Activated CD8-positive, alpha-beta T cell treated with anti-CD3 and anti-CD28 coated beads for 36 hours (primary cell): ENCODE results near the gene RHBDF2. TPM values are rescaled to one million over a fixed set of nuclear protein-coding genes. Genes with fewer than 3 reads are reported as not detected.
"Not testable (repeated sequence)": the region's sequence is repeated elsewhere in the genome, so short reads cannot be mapped to it uniquely, and the experiment has no call there.

ENCODE experiments used
- ATAC-seq: fragments of 200-7000 bp; cut with Tn5 transposase; one replicate; pipeline ENCODE4 v1.10.0; 2021; ENCODE audit warnings: mild to moderate bottlenecking, moderate library complexity
- CTCF ChIA-PET: fragments of 350-600 bp; sonication (Branson Sonifier 250); formaldehyde crosslinking; loops from one replicate; lab custom pipeline; 2021; ENCODE audit warnings: antibody characterized with exemption; lab: Charles Lee
- POLR2A ChIA-PET: fragments of 350-600 bp; sonication (Branson Sonifier 250); formaldehyde crosslinking; loops from one replicate; lab custom pipeline; 2021; ENCODE audit warnings: antibody characterized with exemption; lab: Charles Lee
- DNase-seq: peaks from one replicate; pipeline ENCODE4 v3.0.0-alpha.2; 2020
- H3K27ac Mint-ChIP-seq: one replicate; pipeline ENCODE4 v1.8.0; 2021; ENCODE audit warnings: mild to moderate bottlenecking, mixed read lengths
- H3K27me3 Mint-ChIP-seq: one replicate; pipeline ENCODE4 v1.8.0; 2021; ENCODE audit warnings: mixed read lengths
- H3K36me3 Mint-ChIP-seq: one replicate; pipeline ENCODE4 v1.8.0; 2021; ENCODE audit warnings: low read depth, mixed read lengths
- H3K4me1 Mint-ChIP-seq: one replicate; pipeline ENCODE4 v1.8.0; 2021; ENCODE audit warnings: low read depth, mixed read lengths
- H3K4me3 Mint-ChIP-seq: one replicate; pipeline ENCODE4 v1.8.0; 2021; ENCODE audit warnings: mild to moderate bottlenecking, moderate library complexity, mixed read lengths
- H3K9me3 Mint-ChIP-seq: one replicate; pipeline ENCODE4 v1.8.0; 2021; ENCODE audit warnings: mixed read lengths
- intact Hi-C: fragments of 100-400 bp; cut with micrococcal nuclease; formaldehyde crosslinking; loops from one replicate; pipeline ENCODE4 v1.10.0; 2022
- total RNA-seq, 2 experiments: library from RNA; stranded (reverse); gene quantifications; one replicate each; pipeline ENCODE4 v1.2.3, GENCODE V29; 2021
- TF ChIP-seq, protein P1 (sequence below): fragments of 200-600 bp; IDR thresholded peaks from one replicate; pipeline ENCODE4 v1.8.0; 2022; ENCODE audit warnings: antibody characterized with exemption, mild to moderate bottlenecking

Gene RHBDF2
- total RNA-seq, 2 experiments from 2014 or later = 19.9 to 20.4 TPM

DNA sequence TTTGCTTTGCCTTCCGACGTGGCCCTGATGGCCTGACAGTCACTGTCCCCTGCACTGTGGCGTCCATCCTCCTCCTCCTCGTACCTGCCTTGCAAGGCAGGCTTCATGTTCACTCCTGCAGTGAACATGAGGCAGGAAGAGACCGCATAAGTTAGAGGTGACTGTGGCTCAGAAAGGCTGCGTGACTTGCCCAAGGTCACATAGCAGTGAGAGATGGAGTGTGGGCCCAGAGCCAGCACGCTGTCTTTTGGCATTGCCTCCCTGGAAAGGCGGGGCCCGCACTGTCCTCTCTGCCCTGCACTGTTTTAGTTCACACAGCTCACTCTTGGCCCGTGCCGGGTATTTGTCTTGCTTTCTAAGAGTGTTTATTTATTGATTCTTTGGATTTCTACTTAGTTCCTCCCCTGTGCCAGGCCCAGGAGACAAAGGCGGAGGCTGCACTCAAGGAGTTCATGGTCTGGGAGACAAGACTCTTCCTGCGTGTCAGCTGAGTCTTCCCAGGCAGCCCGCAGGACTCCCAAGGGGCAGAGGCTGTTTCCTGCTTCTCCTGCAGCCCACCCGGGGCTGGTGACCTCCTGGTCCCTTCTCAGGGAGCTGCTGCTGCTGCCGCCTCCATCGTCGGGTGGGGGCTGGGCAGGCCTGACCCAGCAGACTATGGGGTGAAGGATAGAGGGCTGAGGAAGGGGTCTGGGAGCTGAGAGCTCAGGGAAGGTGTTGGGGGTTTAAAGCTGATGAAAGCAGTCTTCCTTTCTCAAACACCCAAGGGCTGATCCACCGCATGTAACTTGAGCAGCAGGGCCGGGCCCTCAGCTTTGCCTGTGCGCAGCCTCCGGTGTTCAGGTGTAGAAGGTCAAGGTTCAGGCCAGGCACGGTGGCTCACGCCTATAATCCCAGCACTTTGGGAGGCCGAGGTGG lies 23.6 kb upstream of the RHBDF2 start:
- no peak overlapping the region for H3K27ac Mint-ChIP-seq
- no peaks in the 10 kb centered on the region for H3K27me3 Mint-ChIP-seq
- intact Hi-C loops = loop anchor here (5.0 kb wide), 1 partner anchor 32 kb away; no protein-coding TSS in a partner anchor
- peaks cover 26% of the 10 kb centered on the region for H3K4me1 Mint-ChIP-seq
- POLR2A ChIA-PET = interaction anchor here (0.6 to 2.5 kb wide), 4 partner anchors 33 to 212 kb away, joined by 4 to 8 read pairs (median 5); partner anchors contain the start of gene SRSF2
- CTCF ChIA-PET = interaction anchor here (0.6 to 6.7 kb wide), 13 partner anchors 11 to 140 kb away, joined by 3 to 104 read pairs (median 14); partner anchors contain the start of genes RHBDF2 and SPHK1
- no peak overlapping the region for H3K4me3 Mint-ChIP-seq
- H3K9me3 Mint-ChIP-seq = no peaks in the 10 kb centered on the region
- no peak for DNase-seq
- no peaks in the 10 kb centered on the region for H3K36me3 Mint-ChIP-seq
- TF ChIP-seq, protein P1, sequence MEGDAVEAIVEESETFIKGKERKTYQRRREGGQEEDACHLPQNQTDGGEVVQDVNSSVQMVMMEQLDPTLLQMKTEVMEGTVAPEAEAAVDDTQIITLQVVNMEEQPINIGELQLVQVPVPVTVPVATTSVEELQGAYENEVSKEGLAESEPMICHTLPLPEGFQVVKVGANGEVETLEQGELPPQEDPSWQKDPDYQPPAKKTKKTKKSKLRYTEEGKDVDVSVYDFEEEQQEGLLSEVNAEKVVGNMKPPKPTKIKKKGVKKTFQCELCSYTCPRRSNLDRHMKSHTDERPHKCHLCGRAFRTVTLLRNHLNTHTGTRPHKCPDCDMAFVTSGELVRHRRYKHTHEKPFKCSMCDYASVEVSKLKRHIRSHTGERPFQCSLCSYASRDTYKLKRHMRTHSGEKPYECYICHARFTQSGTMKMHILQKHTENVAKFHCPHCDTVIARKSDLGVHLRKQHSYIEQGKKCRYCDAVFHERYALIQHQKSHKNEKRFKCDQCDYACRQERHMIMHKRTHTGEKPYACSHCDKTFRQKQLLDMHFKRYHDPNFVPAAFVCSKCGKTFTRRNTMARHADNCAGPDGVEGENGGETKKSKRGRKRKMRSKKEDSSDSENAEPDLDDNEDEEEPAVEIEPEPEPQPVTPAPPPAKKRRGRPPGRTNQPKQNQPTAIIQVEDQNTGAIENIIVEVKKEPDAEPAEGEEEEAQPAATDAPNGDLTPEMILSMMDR = no peak
- no peak for ATAC-seq

DNA sequence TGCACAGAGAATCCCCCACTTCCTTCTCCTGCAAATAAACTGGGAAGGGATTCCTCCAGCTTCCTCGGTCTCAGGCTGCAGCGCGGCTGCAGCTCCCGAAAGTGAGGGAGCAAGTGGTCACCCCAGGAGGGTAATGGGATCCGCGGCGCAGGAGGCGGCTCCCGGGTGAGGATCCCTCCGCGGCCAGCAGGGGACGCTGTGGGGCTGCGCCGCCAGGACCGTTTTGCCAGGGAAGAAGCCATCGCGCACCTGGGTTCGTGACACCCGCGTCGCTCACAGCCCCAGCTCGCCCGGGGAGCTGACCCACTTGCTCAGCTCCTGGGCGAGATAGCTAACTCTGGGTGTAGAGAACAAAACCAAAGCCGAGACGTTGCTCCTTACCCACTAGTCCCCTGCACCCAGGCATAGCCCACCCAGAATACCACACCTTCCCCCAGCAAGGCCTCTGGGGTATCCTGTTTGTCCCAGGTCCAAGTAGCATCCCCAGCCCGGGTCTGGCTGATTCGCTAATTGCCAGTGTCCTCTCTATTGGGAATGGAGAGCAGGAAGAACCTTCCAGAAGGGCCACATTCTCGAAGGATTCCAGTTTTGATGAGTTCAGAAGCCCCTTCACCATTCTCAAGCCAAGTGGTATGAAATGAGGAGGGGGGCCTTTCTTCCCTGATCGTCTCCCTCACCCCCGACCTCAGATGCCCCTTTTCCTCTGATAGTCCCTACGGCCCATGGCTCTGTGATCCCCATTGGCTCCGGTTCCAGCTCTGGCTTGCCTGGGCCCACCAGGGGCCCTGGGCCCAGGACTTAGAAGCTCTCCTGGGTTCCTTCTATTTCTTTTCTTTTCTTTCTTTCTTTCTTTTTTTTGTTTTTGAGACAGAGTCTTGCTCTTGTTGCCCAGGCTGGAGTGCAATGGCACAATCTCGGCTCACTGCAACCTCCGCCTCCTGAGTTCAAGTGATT lies 22.1 kb upstream of the RHBDF2 start:
- no peaks in the 10 kb centered on the region for H3K9me3 Mint-ChIP-seq
- no peaks in the 10 kb centered on the region for H3K27me3 Mint-ChIP-seq
- H3K4me3 Mint-ChIP-seq = no peak overlapping the region
- H3K27ac Mint-ChIP-seq = peak overlapping the region; percentile 46
- ChIA-PET POLR2A (interaction anchor here (1.4 to 2.5 kb wide), 3 partner anchors 28 to 43 kb away, joined by 4 to 8 read pairs (median 6); no protein-coding TSS in a partner anchor), CTCF (interaction anchor here (0.6 to 6.7 kb wide), 58 partner anchors 8 to 612 kb away, joined by 3 to 104 read pairs (median 6); partner anchors contain the start of genes PRCD, RHBDF2, ST6GALNAC1 and ST6GALNAC2)
- ATAC-seq (peak; percentile 88), DNase-seq (peak; percentile 82)
- no peaks in the 10 kb centered on the region for H3K36me3 Mint-ChIP-seq
- H3K4me1 Mint-ChIP-seq = peaks cover 15% of the 10 kb centered on the region
- TF ChIP-seq, protein P1 = peak; percentile 100
- intact Hi-C loops = loop anchor here (2.0 to 5.0 kb wide), 2 partner anchors 34 to 101 kb away; no protein-coding TSS in a partner anchor

DNA sequence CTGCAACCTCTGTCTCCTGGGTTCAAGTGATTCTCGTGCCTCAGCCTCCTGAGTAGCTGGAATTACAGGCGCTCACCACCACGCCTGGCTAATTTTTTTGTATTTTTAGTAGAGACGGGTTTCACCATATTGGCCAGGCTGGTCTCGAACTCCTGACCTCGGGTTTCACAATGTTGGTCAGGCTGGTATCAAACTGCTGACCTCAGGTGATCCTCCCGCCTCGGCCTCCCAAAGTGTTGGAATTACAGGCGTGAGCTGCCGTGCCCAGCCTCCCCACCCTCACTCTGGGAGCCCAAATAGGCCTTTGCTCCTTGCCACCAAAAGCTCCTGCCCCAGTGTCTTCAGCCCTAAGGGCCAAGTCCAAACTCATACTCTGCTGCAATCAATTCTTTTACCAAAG lies 20.5 kb upstream of the RHBDF2 start:
- H3K36me3 Mint-ChIP-seq, DNase-seq, H3K9me3 Mint-ChIP-seq, POLR2A ChIA-PET, ATAC-seq, H3K4me3 Mint-ChIP-seq, H3K27me3 Mint-ChIP-seq, H3K27ac Mint-ChIP-seq: not testable (repeated sequence)
- intact Hi-C loops = loop anchor here (2.0 to 5.0 kb wide), 2 partner anchors 36 to 103 kb away; no protein-coding TSS in a partner anchor
- H3K4me1 Mint-ChIP-seq = peaks cover 14% of the 10 kb centered on the region
- CTCF ChIA-PET = interaction anchor here (2.6 to 6.7 kb wide), 6 partner anchors 15 to 160 kb away, joined by 11 to 104 read pairs (median 38); partner anchors contain the start of gene ST6GALNAC2

DNA sequence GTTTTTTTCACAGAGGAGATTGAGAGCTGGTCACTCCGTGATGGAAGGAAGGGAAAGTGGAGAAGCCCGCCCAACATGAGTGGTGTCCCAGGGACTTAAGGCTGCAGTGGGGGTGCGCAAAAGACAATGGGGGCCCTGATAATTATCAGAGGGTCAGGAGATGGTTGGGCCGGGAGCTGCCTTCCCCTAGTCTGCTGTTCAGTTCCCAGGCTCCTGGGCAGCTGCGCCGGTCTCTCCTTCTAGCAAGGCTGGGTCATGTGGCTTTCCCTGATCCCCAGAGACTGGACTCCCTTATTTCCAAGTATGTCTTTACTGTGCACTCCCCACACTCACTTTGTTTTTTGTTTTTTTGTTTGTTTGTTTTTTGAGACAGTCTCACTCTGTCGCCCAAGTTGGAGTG lies 20.0 kb upstream of the RHBDF2 start:
- ChIA-PET CTCF (interaction anchor here (3.7 to 6.7 kb wide), 4 partner anchors 24 to 161 kb away, joined by 36 to 104 read pairs (median 55); no protein-coding TSS in a partner anchor), POLR2A (interaction anchor here (1.3 kb wide), 1 partner anchor 36 kb away, joined by 3 read pairs; no protein-coding TSS in a partner anchor)
- Mint-ChIP-seq H3K9me3 (no peaks in the 10 kb centered on the region), H3K27ac (no peak overlapping the region), H3K4me3 (no peak overlapping the region), H3K27me3 (no peaks in the 10 kb centered on the region), H3K4me1 (peaks cover 18% of the 10 kb centered on the region), H3K36me3 (no peaks in the 10 kb centered on the region)
- no peak for DNase-seq
- TF ChIP-seq, protein P1 = no peak
- no peak for ATAC-seq
- intact Hi-C loops = loop anchor here (5.0 kb wide), 1 partner anchor 36 kb away; no protein-coding TSS in a partner anchor
